Testis (tissue), 2 donors: ENCODE data around the gene EIF4B.

Experiments
- CTCF ChIP-seq, 3 experiments: fragments of 450-650 bp in 2 of 3; fragments of 200-600 bp in 1 of 3; sonication (generic) in 1 of 3; IDR thresholded peaks; one replicate each; pipeline ENCODE4 v1.5.1; 2016 to 2019; ENCODE audit warnings: antibody characterized with exemption in 3 of 3, mild to moderate bottlenecking in 2 of 3, moderate library complexity in 1 of 3
- POLR2A ChIP-seq: fragments of 450-650 bp; IDR thresholded peaks from one replicate; pipeline ENCODE4 v1.6.1; 2017; ENCODE audit warnings: antibody characterized with exemption, mild to moderate bottlenecking, moderate library complexity

GRCh38 chr12:52975204-52975603 is 31.1 kb upstream of the EIF4B start:
- no peak for TF ChIP-seq CTCF (IDR thresholded peaks at IDR 0.05)
- no peak for TF ChIP-seq POLR2A
